Esophagus squamous epithelium (tissue), 5 donors: ENCODE results near the gene PPY. TPM values are rescaled to one million over a fixed set of nuclear protein-coding genes. Genes with fewer than 3 reads are reported as not detected.

ENCODE experiments used
- DNase-seq: peaks from one replicate; lab custom pipeline; 2025; lab: John Stamatoyannopoulos, UW
- H3K27ac ChIP-seq, 4 donors: fragments of 200-600 bp; sonication (generic); one replicate each; pipeline ENCODE4 v1.5.1; 2016 to 2019; ENCODE audit warnings: mild to moderate bottlenecking in 1 of 4
- H3K27me3 ChIP-seq, 4 donors: fragments of 200-600 bp; sonication (generic); 1 replicate in 3 of 4; 2 replicates in 1 of 4; pipeline versions ENCODE4 v1.5.1 to v1.6.0; 2017 to 2021; ENCODE audit warnings: antibody characterized with exemption in 1 of 4
- H3K36me3 ChIP-seq, 3 donors: fragments of 200-600 bp; sonication (generic); one replicate each; pipeline ENCODE4 v1.5.1; 2016 to 2019
- H3K4me1 ChIP-seq, 3 donors: fragments of 200-600 bp; sonication (generic); one replicate each; pipeline ENCODE4 v1.5.1; 2017 to 2019
- H3K4me3 ChIP-seq, 4 donors: fragments of 200-600 bp; sonication (generic); 1 replicate in 3 of 4; 2 replicates in 1 of 4; pipeline ENCODE4 v1.5.1; 2016 to 2019; ENCODE audit warnings: mild to moderate bottlenecking in 2 of 4, moderate library complexity in 1 of 4
- H3K9me3 ChIP-seq, 3 donors: fragments of 200-600 bp; sonication (generic); one replicate each; pipeline ENCODE4 v1.5.1; 2016 to 2019
- POLR2A ChIP-seq, 4 donors: fragments of 450-650 bp; IDR thresholded peaks; one replicate each; pipeline ENCODE4 v1.6.1; 2017; ENCODE audit warnings: antibody characterized with exemption in 4 of 4, mild to moderate bottlenecking in 4 of 4, moderate library complexity in 3 of 4
- WGBS, 2 donors: methylation state at CpG; one replicate each; pipeline ENCODE4 v1.1.5; 2018; 5-methylcytosine and 5-hydroxymethylcytosine counted together
- intact Hi-C: fragments of 100-400 bp; cut with DNase I; formaldehyde crosslinking; loops from one replicate; pipeline ENCODE4 v1.15.0; 2022
- total RNA-seq, 4 donors: library from RNA; depleted of rRNA; stranded (reverse); fragments of >200 nt; gene quantifications; one replicate each; pipeline ENCODE4 v1.1.0, GENCODE V29; 2016
- TF ChIP-seq, protein P1 (sequence below), 6 experiments: fragments of 450-650 bp in 4 of 6; fragments of 200-600 bp in 2 of 6; sonication (generic) in 2 of 6; IDR thresholded peaks; one replicate each; pipeline ENCODE4 v1.5.1; 2016 to 2019; ENCODE audit warnings: antibody characterized with exemption in 6 of 6, mild to moderate bottlenecking in 4 of 6, moderate library complexity in 4 of 6
- donor health status: DM: yes; HTN: yes; CAD: no.

The PPY gene, protein sequence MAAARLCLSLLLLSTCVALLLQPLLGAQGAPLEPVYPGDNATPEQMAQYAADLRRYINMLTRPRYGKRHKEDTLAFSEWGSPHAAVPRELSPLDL
- not detected for total RNA-seq

DNA sequence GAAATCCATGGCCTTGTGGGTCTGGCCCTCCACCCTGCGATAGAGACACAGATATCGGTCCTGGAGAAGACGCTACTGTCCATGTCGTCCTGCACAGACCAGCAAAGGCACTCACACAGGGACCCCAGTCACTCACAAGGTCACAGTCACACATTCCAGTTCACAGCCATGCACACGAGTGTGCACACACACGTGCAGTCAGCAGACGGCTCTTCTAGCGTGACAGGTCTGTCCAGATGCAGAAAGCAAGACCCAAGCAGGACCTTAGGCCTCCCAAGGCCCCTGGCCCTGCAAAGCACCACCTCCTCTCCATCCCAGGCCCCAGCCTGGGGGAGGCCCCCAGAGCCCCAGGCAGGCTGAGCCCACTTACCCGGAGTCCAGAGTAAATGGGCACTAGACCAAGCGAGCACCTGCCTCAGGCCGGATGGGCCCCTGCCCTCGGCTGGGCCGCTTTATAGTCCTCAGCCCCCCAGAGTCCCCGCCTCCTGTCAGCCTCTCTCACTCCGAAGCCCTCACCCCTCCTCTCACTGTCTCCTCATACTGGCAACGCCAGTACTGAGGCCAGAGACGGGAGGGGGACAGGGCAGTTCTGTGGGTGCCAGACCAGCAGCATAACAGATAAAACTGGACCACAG is at the start of gene PPY:
PPY (minus strand) TSS at position 426 of the 635 bp plus-strand sequence. CDS start 822 bp downstream, outside the sequence.
- Histone ChIP-seq H3K36me3 (no peaks in the 10 kb centered on the region), H3K9me3 (no peaks in the 10 kb centered on the region), H3K27me3 (peaks cover 0 to 39% (median 4%) of the 10 kb centered on the region in 4 donors), H3K4me1 (peaks cover 6 to 18% (median 8%) of the 10 kb centered on the region in 3 donors), H3K27ac (no peak within 1 kb of the TSS), H3K4me3 (no peak within 1 kb of the TSS)
- 89 to 92% methylated on average over 7 to 9 of the region's 17 CpGs for WGBS, 2 donors
- no peak for DNase-seq
- TF ChIP-seq POLR2A (IDR thresholded peaks at IDR 0.05), result no peak
- TF ChIP-seq, protein P1, sequence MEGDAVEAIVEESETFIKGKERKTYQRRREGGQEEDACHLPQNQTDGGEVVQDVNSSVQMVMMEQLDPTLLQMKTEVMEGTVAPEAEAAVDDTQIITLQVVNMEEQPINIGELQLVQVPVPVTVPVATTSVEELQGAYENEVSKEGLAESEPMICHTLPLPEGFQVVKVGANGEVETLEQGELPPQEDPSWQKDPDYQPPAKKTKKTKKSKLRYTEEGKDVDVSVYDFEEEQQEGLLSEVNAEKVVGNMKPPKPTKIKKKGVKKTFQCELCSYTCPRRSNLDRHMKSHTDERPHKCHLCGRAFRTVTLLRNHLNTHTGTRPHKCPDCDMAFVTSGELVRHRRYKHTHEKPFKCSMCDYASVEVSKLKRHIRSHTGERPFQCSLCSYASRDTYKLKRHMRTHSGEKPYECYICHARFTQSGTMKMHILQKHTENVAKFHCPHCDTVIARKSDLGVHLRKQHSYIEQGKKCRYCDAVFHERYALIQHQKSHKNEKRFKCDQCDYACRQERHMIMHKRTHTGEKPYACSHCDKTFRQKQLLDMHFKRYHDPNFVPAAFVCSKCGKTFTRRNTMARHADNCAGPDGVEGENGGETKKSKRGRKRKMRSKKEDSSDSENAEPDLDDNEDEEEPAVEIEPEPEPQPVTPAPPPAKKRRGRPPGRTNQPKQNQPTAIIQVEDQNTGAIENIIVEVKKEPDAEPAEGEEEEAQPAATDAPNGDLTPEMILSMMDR (IDR thresholded peaks at IDR 0.05), result no peak
- intact Hi-C loops, result loop anchor here (10.0 kb wide), 1 partner anchor 53 kb away; no protein-coding TSS in a partner anchor

DNA sequence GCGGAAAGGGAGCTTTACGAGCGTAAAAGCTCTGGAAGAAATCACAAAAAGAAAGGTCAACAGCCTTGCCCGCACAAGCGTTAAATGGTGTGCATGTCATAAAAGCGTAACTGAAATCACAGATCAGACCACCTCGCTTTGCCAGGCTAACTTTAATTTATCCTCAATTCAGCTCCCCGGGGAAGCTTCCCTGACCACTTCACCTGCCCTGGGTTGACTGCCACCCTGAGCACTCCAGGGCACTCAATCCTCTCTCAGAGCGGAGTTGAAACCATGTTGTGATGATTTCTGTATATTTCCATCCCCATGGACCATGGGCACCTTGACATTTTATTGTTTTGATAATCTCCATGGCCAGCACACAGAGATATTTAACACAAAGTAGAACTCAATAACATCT is 46.0 kb upstream of the PPY start:
- no peak for DNase-seq
- intact Hi-C loops, result no loop called here
- Histone ChIP-seq H3K27ac (no peak overlapping the region), H3K4me3 (no peak overlapping the region), H3K4me1 (peaks cover 3 to 13% (median 8%) of the 10 kb centered on the region in 3 donors), H3K36me3 (no peaks in the 10 kb centered on the region), H3K27me3 (peaks cover 0 to 53% (median 2%) of the 10 kb centered on the region in 4 donors), H3K9me3 (no peaks in the 10 kb centered on the region)
- no peak for TF ChIP-seq POLR2A (IDR thresholded peaks at IDR 0.05)
- TF ChIP-seq, protein P1 (IDR thresholded peaks at IDR 0.05), result no peak
- WGBS, 2 donors, result 83 to 85% methylated on average over 9 of the region's 9 CpGs

DNA sequence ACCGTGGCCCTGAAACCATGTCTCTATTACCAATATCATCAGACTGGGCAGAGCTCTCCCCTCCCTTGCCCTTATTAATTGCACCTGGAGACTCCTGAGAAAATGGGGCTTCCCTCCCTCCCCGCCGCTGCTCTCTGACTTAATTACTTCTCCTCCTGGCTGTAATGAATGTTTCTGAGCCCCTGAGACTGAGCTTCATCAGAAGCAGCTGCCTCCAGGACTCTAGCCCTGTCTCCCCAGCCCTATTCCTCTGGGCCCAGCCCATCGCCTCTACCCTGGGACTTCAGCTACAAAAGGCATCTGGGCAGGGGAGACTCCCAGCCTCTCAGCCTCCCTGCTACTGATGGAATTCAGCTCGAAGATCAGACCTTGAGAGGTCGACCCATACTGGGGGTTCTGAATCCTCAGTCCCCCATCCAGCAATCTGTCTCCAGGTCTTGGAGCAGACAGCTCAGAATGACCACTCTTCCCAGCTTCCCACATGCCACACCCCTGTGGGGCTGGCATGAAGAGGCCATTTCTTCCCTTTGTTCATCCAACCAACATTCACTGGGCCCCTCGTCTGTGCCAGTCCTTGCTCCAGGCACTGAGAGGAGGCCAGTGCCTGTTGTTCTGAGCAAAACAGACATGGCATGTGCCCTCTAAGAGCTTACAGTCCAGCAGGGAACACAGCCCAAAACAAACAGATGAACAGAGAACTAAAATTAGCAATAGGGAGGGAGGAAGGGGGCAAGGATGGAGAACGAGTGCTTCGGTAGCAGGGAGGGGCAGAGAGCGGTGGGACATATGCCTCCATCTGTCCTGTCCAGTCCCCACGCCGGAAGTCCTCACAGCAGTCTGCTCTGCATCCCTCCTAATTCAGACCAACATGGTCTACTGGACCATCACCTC is 45.1 kb upstream of the PPY start:
- Histone ChIP-seq H3K9me3 (no peaks in the 10 kb centered on the region), H3K36me3 (no peaks in the 10 kb centered on the region), H3K27me3 (peaks cover 0 to 57% (median 6%) of the 10 kb centered on the region in 4 donors), H3K4me1 (peaks cover 3 to 15% (median 8%) of the 10 kb centered on the region in 3 donors), H3K4me3 (no peak overlapping the region), H3K27ac (no peak overlapping the region)
- intact Hi-C loops, result no loop called here
- TF ChIP-seq, protein P1 (IDR thresholded peaks at IDR 0.05), result no peak
- no peak for TF ChIP-seq POLR2A (IDR thresholded peaks at IDR 0.05)
- WGBS, 2 donors, result 57 to 74% methylated on average over 9 to 10 of the region's 12 CpGs
- DNase-seq, result no peak

DNA sequence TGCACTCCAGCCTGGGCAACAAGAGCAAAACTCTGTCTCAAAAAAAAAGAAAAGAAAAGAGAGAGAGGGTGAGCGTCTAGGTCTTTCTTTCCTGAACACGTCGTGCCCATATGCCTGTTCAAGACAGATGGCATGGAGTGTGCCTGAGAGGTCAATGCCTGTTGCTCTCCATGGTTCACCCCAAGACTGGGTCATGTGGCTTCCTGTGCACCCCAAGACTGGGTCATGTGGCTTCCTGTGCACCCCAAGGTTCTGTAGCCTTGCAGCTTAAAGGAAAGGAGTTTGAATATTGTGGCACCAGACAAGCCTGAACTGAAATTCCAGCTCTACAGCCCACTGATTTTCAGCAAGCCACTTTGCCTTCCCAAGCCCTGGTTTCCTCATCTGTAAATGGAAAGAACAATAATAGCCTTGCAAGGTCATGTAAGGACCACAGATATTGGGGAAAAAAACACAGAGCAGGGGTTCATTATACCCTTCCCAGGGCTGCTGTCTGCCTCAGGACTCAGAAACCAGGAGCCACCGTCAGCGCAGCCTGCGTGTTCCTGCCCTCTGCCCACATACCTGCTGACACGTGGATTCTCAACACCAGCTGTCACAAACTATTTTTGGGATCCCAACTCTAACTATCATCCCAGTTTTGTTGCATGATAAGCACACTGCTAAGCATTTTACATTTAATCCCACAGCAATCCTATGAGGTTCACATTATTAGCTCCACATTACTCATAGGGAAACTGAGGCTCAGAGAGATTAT is 44.1 kb upstream of the PPY start:
- Histone ChIP-seq H3K9me3 (no peaks in the 10 kb centered on the region), H3K36me3 (no peaks in the 10 kb centered on the region), H3K4me3 (no peak overlapping the region), H3K27ac (no peak overlapping the region), H3K27me3 (peaks cover 0 to 67% (median 6%) of the 10 kb centered on the region in 4 donors), H3K4me1 (peaks cover 3 to 15% (median 8%) of the 10 kb centered on the region in 3 donors)
- 72 to 79% methylated on average over 5 to 7 of the region's 7 CpGs for WGBS, 2 donors
- TF ChIP-seq, protein P1 (IDR thresholded peaks at IDR 0.05), result no peak
- no peak for TF ChIP-seq POLR2A (IDR thresholded peaks at IDR 0.05)
- DNase-seq, result no peak
- intact Hi-C loops, result no loop called here
